D721Med (cell line): ENCODE measurements around the gene FILIP1L.

ENCODE experiments used
- DNase-seq: peaks from one replicate; pipeline ENCODE4 v3.0.0; 2011; ENCODE audit warnings: low spot score; ENCODE audit not compliant: insufficient read length
- FAIRE-seq: peaks from 2 replicates; lab custom pipeline; 2011; peaks lifted over from hg19 to GRCh38; lab: Jason Lieb, UNC
- TF ChIP-seq, protein P1 (sequence below): IDR thresholded peaks from 2 replicates; pipeline ENCODE4 v1.5.1; 2012; ENCODE audit warnings: mild to moderate bottlenecking, control low read depth; ENCODE audit not compliant: insufficient read depth; ENCODE audit errors: missing control alignments

The FILIP1L gene

DNA sequence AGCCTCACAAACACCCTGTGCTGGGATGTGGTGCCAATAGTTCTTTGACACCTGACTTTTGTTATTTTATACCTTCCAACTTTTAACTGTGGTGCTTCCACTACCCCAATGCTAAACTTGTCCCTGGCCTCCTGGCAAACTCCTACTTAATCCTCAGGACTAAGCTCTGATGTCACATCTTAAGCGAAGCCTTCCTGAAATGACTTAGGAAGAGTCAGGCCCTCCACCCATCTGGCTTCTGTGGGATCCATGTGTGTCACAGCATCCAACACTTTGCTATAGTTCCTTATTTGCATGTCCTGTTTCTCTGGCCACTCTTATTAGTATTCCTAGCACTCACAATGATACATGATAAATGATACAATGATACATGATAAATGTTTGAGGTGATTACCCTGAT lies 133.2 kb downstream of the FILIP1L start:
- FAIRE-seq (no peak), DNase-seq (no peak)
- TF ChIP-seq, protein P1, sequence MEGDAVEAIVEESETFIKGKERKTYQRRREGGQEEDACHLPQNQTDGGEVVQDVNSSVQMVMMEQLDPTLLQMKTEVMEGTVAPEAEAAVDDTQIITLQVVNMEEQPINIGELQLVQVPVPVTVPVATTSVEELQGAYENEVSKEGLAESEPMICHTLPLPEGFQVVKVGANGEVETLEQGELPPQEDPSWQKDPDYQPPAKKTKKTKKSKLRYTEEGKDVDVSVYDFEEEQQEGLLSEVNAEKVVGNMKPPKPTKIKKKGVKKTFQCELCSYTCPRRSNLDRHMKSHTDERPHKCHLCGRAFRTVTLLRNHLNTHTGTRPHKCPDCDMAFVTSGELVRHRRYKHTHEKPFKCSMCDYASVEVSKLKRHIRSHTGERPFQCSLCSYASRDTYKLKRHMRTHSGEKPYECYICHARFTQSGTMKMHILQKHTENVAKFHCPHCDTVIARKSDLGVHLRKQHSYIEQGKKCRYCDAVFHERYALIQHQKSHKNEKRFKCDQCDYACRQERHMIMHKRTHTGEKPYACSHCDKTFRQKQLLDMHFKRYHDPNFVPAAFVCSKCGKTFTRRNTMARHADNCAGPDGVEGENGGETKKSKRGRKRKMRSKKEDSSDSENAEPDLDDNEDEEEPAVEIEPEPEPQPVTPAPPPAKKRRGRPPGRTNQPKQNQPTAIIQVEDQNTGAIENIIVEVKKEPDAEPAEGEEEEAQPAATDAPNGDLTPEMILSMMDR, result no peak

DNA sequence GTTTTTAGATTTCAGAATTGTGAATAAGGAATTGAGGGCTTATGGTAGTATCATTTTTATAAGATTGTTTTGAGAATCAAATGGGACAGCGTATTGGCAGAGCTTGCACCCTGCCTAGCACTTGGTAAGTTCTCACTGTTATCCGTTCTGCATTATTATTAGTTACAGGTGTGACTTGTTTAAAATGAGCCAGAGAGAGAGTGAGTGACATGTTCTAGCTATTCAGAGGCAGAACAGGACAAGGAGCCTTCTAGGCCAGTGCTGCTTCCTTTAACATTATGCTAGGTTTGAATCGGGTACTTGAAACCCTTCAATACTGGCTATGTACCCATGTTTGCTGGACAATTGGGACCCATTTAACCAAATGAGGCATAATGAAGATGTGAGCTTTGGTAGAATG lies 133.7 kb downstream of the FILIP1L start:
- FAIRE-seq (no peak), DNase-seq (no peak)
- TF ChIP-seq, protein P1, result no peak

DNA sequence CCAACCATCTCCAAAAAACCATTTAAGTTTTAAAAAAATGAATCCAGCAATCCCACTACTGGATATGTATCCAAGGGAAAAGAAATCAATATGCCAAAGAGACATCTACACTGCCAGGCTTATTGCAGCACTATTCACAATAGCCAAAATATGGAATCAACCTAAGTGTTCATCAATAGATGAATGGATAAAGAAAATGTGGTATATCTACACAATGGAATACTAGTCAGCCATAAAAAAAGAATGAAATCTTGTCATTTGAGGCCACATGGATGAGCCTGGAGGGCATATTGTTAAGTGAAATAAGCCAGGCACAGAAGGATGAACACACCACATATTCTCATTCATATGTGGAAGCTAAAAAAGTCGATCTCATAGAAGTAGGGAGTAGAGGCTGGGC lies 136.1 kb downstream of the FILIP1L start:
- FAIRE-seq (no peak), DNase-seq (no peak)
- TF ChIP-seq, protein P1, result no peak

DNA sequence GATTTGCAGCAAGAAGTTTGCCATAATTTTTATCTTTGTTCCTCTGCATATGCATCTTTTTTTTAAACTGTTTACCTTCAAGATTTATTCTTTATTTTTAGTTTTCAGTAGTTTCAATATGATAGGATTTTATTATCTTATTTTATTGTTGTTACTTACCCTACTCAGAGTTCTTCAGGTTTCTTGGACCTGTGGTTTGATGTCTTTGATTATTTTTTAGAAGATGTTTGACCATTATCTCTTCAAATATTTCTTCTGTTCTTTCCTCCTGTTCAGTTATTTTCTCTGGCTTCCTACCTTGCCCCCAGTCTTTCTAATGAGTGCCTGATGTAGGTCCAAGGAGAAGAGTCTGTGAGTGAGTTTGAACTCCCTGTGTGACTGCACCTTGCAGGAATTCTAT lies 137.7 kb downstream of the FILIP1L start:
- no peak for FAIRE-seq
- TF ChIP-seq, protein P1, result no peak
- DNase-seq, result no peak

DNA sequence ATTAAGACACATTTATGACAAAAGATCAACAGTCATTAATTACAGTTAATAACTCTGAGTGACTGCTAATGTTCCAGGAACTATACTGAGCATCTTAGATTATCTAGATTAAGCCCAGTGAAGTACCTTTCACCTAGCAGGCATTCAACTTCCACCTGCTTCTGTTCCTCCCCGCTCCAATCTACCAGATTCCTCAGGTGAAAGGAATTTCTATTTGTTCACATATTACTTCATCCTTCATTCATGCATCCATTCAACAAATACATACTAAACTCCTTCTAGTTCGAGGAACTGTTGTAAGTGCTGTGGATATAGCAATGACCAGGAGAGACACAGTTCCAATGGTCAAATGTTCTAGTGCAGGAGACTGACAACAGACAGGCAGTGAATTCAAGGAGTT lies 139.3 kb downstream of the FILIP1L start:
- TF ChIP-seq, protein P1, result no peak
- DNase-seq, result no peak
- FAIRE-seq, result no peak

DNA sequence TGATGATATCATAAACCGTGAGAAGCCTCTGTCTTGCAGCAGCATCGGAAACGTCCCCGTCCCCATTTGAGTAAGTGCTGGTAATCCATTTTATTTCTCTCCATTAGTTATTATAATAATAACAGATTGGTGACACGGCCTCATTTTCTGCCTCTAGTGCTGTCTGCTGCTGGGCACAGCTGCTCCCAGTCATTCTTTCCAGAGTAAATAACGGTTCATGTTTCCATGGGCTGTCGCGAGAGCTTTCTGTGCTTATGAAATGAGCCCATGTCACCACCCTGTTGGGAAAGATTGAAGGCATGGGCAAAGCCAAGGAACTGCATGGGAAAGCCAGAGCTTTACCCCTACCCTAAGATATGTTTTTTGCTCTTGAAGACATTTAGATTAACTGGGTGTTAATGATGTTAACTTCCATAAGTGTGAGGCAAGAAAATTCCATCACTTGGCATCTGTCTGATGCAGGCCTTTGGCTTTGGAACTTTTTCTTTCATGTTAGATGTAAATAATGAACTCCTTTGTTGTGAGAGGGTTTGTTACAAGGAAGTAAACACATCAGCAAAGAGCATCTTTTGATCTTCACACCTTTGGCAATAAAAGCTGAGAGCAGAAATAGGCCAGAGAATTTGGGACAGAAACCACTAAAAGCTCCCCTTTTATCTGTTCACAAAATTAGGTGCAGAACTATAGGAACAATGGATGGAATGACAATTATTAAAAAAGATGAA lies 141.8 kb downstream of the FILIP1L start:
- DNase-seq, result no peak
- TF ChIP-seq, protein P1, result no peak
- no peak for FAIRE-seq

DNA sequence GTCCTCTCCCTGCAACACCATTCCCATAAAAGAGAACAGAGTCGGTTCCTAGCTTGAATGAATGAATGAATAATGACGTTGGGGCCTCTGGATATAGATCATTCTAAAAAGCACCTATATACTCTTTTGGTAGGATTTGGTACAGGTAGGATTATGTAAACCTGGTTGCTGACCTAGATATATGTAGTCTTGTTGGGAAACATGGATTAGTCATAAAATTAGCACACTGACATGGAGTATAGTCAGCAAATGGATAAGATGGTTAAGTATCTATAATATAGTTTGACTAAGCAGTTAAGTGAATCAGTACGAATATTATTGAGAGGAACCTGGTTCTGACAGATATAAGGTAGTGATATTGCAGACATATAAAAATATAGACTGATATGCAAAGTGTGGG lies 142.5 kb downstream of the FILIP1L start:
- DNase-seq, result no peak
- FAIRE-seq, result no peak
- TF ChIP-seq, protein P1, result no peak
